AML-193 (cell line): Measurements from ENCODE around the gene ZNF548.

Experiments used
- DNase-seq, 2 experiments: peaks; one replicate each; lab custom pipeline; 2025; lab: John Stamatoyannopoulos, UW

The ZNF548 gene

GRCh38 chr19:57398868-57399267 is 9.2 kb downstream of the ZNF548 start:
- no peak for DNase-seq

GRCh38 chr19:57403737-57404563 is 14.3 kb downstream of the ZNF548 start:
- DNase-seq = no peak

GRCh38 chr19:57406516-57407123 is 17.0 kb downstream of the ZNF548 start:
- peak; percentile 69 for DNase-seq

- peak; percentile 87 to 92 for DNase-seq
These were observed 21.4 kb downstream of the ZNF548 start, which contains the start of gene ZNF17 for GRCh38 chr19:57410877-57411671. Gene ZNF17, plus strand, starts transcription at chr19:57411161. Its CDS starts 2,455 bp downstream, at chr19:57413616.

- DNase-seq = no peak
These were observed 29.8 kb downstream of the ZNF548 start for GRCh38 chr19:57419439-57419838.

- no peak for DNase-seq
These were observed 31.4 kb downstream of the ZNF548 start for GRCh38 chr19:57421037-57421436.

GRCh38 chr19:57434386-57435061 is 44.9 kb downstream of the ZNF548 start:
- DNase-seq = peak in 1 of 2 experiments; percentile 45

GRCh38 chr19:57435062-57435978 is 45.7 kb downstream of the ZNF548 start, which contains the start of gene ZNF749:
Gene ZNF749, plus strand, starts transcription at chr19:57435325. Its CDS starts 254 bp downstream, at chr19:57435579.
- peak; percentile 95 to 97 for DNase-seq

- no peak for DNase-seq
These were observed 46.8 kb downstream of the ZNF548 start for GRCh38 chr19:57436417-57436816.

GRCh38 chr19:57437931-57438330 is 48.3 kb downstream of the ZNF548 start:
- no peak for DNase-seq

- no peak for DNase-seq
These were observed 49.3 kb downstream of the ZNF548 start for GRCh38 chr19:57438925-57439324.

GRCh38 chr19:57441979-57442752 is 52.5 kb downstream of the ZNF548 start:
- no peak for DNase-seq

- no peak for DNase-seq
These were observed 53.6 kb downstream of the ZNF548 start for GRCh38 chr19:57443121-57443696.

GRCh38 chr19:57452307-57452706 is 62.7 kb downstream of the ZNF548 start:
- DNase-seq = no peak
